DMS153 treated with DMSO at 0.1 percent for 48 hours (cell line): ENCODE results near the gene LRTM1.

Experiments used
- DNase-seq: peaks from one replicate; lab custom pipeline; 2025; ENCODE audit not compliant: unreplicated experiment; lab: John Stamatoyannopoulos, UW

The LRTM1 gene

GRCh38 chr3:54897028-54897711 lies 30.7 kb downstream of the LRTM1 start:
- no peak for DNase-seq

GRCh38 chr3:54895613-54896012 lies 32.2 kb downstream of the LRTM1 start:
- DNase-seq: no peak

DNA sequence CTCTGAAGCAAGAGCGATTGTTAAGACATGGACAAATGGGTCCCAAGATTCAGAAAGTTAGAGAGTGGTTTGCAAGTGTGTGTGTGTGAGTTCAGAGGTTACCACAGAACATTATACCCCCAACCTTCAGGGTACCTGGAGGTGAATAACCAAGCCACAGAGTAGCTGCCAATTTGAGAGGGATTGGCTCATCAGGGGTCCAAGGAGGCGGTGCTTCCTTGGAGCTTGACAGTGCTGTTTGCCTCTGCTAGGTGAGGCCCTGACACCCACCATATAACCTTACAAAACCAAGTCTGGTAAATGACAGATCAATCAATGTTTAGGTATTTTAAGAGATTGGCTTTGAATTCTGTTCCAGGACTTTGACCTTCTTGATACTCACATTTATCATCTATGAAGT lies 35.7 kb downstream of the LRTM1 start:
- no peak for DNase-seq

- DNase-seq: peak; percentile 15
These were observed 36.3 kb downstream of the LRTM1 start for GRCh38 chr3:54891540-54891897.

DNA sequence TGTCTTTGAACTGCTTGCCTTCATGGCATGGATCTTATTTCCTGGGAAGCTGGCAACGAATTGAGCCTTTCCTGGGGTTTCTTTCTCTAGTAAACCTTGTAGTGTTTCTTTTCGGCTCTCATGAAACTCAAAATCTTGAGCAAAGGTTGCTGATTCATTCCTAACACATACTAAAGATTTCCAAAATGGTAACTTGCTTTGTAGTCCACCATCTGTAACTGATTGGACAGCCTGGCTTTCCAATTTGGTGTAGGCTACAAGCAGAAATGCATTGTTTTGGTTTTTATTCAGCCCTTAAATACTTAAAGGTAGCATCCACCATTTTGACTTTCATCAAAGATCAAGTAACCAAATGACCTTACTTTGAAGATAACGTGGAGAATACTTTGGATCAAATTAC lies 38.1 kb downstream of the LRTM1 start:
- no peak for DNase-seq

DNA sequence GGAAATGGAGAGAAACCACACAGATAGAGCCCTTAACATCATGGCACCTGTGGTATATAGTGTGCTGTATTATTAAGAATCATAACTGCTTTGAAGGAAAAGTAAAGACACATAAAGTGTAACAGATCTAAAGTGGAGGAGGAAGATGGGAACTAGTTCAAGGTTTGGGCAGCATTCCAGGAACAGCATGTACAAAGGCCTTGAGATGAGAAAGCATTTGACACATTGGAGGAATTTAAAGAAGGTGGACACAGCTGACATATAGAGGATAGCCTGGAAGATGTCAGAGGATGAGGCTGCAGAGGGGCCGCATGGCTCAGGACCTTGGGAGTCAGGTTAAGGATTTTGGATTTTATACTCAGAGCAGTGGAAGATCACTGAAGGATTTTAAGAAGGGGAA lies 39.0 kb downstream of the LRTM1 start:
- no peak for DNase-seq

DNA sequence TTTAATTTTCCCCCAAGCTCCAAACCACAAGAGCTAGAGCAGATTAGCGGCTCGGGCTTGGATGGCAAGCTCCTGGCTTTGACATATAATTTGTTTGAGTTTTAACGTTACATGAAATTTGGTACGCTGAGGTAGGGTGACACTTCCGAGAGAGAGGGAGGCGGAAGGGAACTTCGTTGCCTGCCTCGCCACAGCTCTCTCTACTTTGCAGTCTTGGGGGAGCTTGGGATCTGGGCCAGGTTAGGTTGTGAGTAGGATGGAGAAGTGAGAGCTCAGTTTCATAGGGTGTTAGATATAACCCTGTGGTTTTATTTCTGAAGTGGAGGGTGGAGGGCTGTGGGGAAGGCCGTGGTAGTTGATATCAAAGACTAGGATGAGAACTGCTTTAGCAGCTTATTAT lies 39.7 kb downstream of the LRTM1 start:
- DNase-seq: no peak

- DNase-seq: no peak
These were observed 45.6 kb downstream of the LRTM1 start for GRCh38 chr3:54882129-54882833.

GRCh38 chr3:54878145-54878544 lies 49.7 kb downstream of the LRTM1 start:
- DNase-seq: no peak

GRCh38 chr3:54877730-54878129 lies 50.1 kb downstream of the LRTM1 start:
- no peak for DNase-seq

DNA sequence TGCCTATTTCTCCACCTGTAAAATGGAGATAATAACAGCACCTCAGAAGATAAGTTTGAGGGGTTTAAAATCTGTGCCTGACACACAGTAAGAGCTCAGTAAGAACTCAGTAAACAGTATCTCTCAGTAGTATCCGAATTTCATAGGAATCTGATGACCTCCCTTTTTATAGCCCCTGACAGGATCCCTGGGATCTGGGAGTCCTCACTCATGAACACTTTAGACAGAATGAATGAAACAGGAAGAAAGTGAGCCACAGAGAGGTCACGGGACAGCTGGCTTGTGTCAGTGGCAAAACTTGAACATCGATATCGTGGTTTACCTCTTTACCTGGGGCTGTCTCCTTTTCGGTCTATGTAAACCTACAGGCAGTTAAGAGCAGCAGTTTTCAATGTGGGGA lies 51.2 kb downstream of the LRTM1 start:
- no peak for DNase-seq

GRCh38 chr3:54875596-54876268 lies 52.1 kb downstream of the LRTM1 start:
- DNase-seq: peak; percentile 13

- no peak for DNase-seq
These were observed 52.9 kb downstream of the LRTM1 start for GRCh38 chr3:54874816-54875556.

DNA sequence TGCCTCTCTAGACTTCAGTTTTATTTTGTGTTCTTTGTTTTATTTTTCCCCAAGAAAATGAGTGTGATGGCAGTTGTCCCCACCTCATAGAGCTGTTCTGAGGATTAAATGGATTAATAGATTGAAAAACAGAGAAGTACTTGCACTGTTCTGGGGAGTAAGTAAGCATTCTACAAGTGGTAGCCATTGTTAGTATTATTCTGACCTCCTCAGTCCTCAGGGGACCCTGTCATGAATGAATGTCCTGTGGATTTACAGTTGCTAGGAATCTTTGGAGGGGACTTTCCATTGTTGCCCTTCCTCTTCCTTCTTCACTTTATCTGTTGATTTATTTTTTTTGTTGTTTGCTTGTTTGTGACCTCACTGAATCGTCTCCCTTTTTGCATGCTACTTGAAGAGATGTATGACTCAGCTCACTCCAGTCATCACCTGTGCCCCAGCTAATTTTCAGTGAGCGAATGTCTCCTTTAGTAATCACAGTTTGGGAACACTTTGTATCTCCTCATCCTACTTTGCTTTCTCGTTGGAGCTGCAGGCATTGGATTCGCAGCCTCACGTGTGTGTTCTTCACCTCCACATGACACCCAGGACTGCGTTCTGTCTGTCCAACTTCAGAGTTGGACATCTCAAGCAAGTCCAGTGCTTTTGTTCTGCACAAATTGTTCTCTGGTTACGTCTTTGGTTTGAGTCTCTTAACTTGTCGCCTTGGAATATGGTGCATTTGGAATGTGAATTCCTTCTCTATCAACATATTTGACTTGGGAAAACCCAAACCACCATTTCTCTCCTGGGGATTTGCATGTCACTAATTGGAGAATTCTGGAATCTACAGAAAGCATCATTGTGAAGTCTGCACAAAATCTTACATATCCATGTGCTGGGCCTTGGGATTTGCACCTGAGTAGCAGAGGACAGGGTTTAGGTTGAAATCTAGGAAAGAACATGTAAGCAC lies 54.5 kb downstream of the LRTM1 start:
- DNase-seq: no peak

- DNase-seq: no peak
These were observed 56.0 kb downstream of the LRTM1 start for GRCh38 chr3:54871867-54872266.

DNA sequence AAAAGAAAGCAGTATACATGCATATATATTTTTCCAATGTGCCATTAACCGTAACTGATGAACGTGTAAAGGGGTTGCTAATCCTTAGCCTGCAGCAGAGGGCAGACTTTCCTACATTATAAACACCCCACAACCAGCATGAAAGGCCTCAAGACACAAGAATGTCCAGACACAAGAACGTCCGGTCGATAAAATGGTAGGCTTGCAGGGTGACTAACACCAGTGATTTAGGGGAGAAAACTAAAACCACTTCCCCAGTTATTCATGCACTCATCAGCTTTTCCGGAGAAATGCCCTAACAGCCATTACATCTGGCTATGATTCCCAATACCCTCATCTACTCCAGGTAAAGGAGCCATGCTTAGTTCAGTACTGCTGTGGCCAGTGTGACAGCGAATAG lies 57.4 kb downstream of the LRTM1 start:
- DNase-seq: no peak
